Measurements from ENCODE around the gene CNMD. TPM values are rescaled to one million over a fixed set of nuclear protein-coding genes. Genes with fewer than 3 reads are reported as not detected.
"Not testable (repeated sequence)": the region's sequence is repeated elsewhere in the genome, so short reads cannot be mapped to it uniquely, and the experiment has no call there.

CNMD gene
- total and polyA plus RNA-seq, 3 experiments from 2014 or later: not detected

GRCh38 chr13:52701728-52702465 lies 37.7 kb downstream of the CNMD start:
- Mint-ChIP-seq H3K36me3 (peaks cover 0 to 11% (median 9%) of the 10 kb centered on the region in 3 donors), H3K27me3 (no peaks in the 10 kb centered on the region), H3K4me1 (no peaks in the 10 kb centered on the region), H3K9me3 (no peaks in the 10 kb centered on the region), H3K4me3 (no peak overlapping the region), H3K27ac (no peak overlapping the region)
- H3K36me3 ChIP-seq (ENCODE audit: insufficient read depth, low read length): no peaks in the 10 kb centered on the region
- DNase-seq: no peak
- CTCF ChIA-PET: no interaction called here
- H3K4me3 ChIP-seq (ENCODE audit: low read length): no peak overlapping the region
- H3K27ac ChIP-seq (ENCODE audit: low read depth, low read length): no peak overlapping the region
- POLR2A ChIA-PET: no interaction called here
- H3K9me3 ChIP-seq (ENCODE audit: low read length): no peaks in the 10 kb centered on the region
- H3K27me3 ChIP-seq (ENCODE audit: insufficient read depth, low read length, poor library complexity, severe bottlenecking): no peaks in the 10 kb centered on the region
- H3K4me1 ChIP-seq (ENCODE audit: insufficient read depth, low read length): no peaks in the 10 kb centered on the region

- H3K4me1 ChIP-seq (ENCODE audit: insufficient read depth, low read length): no peaks in the 10 kb centered on the region
- no peak overlapping the region for H3K4me3 ChIP-seq (ENCODE audit: low read length)
- Mint-ChIP-seq H3K27ac (peak overlapping the region in 1 of 8 donors; percentile 59), H3K9me3 (no peaks in the 10 kb centered on the region), H3K4me1 (peaks cover 0 to 3% (median 3%) of the 10 kb centered on the region in 3 donors), H3K4me3 (no peak overlapping the region), H3K27me3 (no peaks in the 10 kb centered on the region), H3K36me3 (peaks cover 0 to 19% (median 9%) of the 10 kb centered on the region in 3 donors)
- CTCF ChIA-PET: no interaction called here
- POLR2A ChIA-PET: no interaction called here
- no peak for DNase-seq
- no peaks in the 10 kb centered on the region for H3K36me3 ChIP-seq (ENCODE audit: insufficient read depth, low read length)
- no peaks in the 10 kb centered on the region for H3K9me3 ChIP-seq (ENCODE audit: low read length)
- H3K27ac ChIP-seq (ENCODE audit: low read depth, low read length): no peak overlapping the region
- no peaks in the 10 kb centered on the region for H3K27me3 ChIP-seq (ENCODE audit: insufficient read depth, low read length, poor library complexity, severe bottlenecking)
Measured at GRCh38 chr13:52696566-52696965, 43.1 kb downstream of the CNMD start.

DNA sequence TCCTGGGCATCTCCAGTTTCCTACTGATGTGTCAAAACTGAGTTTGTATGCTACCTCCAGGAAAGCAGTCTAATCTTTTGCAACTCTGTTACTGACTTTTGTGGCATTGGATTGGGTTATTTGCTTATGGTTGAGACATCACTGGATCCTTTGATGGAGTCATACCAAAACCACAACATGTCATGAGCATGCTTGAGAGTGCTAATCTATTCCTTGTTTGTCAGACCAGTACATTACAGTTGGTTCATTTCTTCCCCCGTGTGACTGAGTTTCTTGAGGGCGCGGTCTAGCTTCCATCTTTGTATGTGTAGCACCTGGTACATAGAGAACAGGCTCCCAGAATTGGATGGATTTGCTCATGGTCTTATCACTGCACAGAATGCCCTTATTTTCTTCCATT lies 43.8 kb downstream of the CNMD start:
- no peaks in the 10 kb centered on the region for H3K9me3 ChIP-seq (ENCODE audit: low read length)
- H3K27me3 ChIP-seq (ENCODE audit: insufficient read depth, low read length, poor library complexity, severe bottlenecking): no peaks in the 10 kb centered on the region
- CTCF ChIA-PET: no interaction called here
- H3K9me3 Mint-ChIP-seq: no peaks in the 10 kb centered on the region
- H3K36me3 ChIP-seq (ENCODE audit: insufficient read depth, low read length): no peaks in the 10 kb centered on the region
- H3K27ac Mint-ChIP-seq: peak overlapping the region in 2 of 8 donors; percentile 51 to 59
- peaks cover 0 to 24% (median 9%) of the 10 kb centered on the region in 3 donors for H3K36me3 Mint-ChIP-seq
- no peak for DNase-seq
- H3K4me1 ChIP-seq (ENCODE audit: insufficient read depth, low read length): no peaks in the 10 kb centered on the region
- H3K4me3 Mint-ChIP-seq: no peak overlapping the region
- H3K4me3 ChIP-seq (ENCODE audit: low read length): no peak overlapping the region
- H3K27me3 Mint-ChIP-seq: no peaks in the 10 kb centered on the region
- POLR2A ChIA-PET: no interaction called here
- H3K27ac ChIP-seq (ENCODE audit: low read depth, low read length): no peak overlapping the region
- peaks cover 0 to 6% (median 3%) of the 10 kb centered on the region in 3 donors for H3K4me1 Mint-ChIP-seq

DNA sequence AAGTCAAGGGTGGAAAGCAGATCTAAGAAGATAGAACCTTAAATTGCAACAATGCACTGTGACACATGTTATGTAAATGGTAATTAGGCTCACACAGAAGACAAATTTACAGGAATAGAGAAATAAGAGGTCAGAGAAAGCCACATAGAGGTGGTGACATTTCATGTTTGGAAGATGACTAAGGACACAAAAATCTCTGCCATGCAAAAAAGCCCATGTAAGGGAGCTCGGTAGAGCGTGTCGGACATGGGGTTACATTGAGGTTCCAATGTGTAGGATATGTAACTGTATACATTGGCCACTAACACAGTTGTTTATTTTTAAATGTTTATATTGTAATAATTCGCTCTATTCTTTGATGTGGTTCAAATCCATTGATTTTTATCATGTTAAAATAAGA lies 53.2 kb downstream of the CNMD start:
- Histone ChIP-seq H3K36me3 (ENCODE audit: insufficient read depth, low read length) (peaks cover 12% of the 10 kb centered on the region), H3K27ac (ENCODE audit: low read depth, low read length) (no peak overlapping the region), H3K4me1 (ENCODE audit: insufficient read depth, low read length) (no peaks in the 10 kb centered on the region), H3K9me3 (ENCODE audit: low read length) (no peaks in the 10 kb centered on the region), H3K27me3 (ENCODE audit: insufficient read depth, low read length, poor library complexity, severe bottlenecking) (no peaks in the 10 kb centered on the region), H3K4me3 (ENCODE audit: low read length) (no peak overlapping the region)
- H3K4me3 Mint-ChIP-seq: no peak overlapping the region
- CTCF ChIA-PET: no interaction called here
- peaks cover 4 to 9% (median 5%) of the 10 kb centered on the region in 3 donors for H3K4me1 Mint-ChIP-seq
- H3K9me3 Mint-ChIP-seq: no peaks in the 10 kb centered on the region
- H3K36me3 Mint-ChIP-seq: peaks cover 15 to 77% (median 22%) of the 10 kb centered on the region in 3 donors
- H3K27me3 Mint-ChIP-seq: no peaks in the 10 kb centered on the region
- H3K27ac Mint-ChIP-seq: peak overlapping the region in 1 of 8 donors; percentile 14
- POLR2A ChIA-PET: no interaction called here
- DNase-seq: no peak

- H3K27me3 Mint-ChIP-seq; H3K4me3 ChIP-seq (ENCODE audit: low read length); POLR2A ChIA-PET; H3K27me3 ChIP-seq (ENCODE audit: insufficient read depth, low read length, poor library complexity, severe bottlenecking); H3K9me3 Mint-ChIP-seq; H3K4me1 Mint-ChIP-seq; CTCF ChIA-PET; H3K27ac ChIP-seq (ENCODE audit: low read depth, low read length); H3K4me3 Mint-ChIP-seq; H3K27ac Mint-ChIP-seq; DNase-seq; H3K4me1 ChIP-seq (ENCODE audit: insufficient read depth, low read length); H3K9me3 ChIP-seq (ENCODE audit: low read length): not testable (repeated sequence)
- H3K36me3 Mint-ChIP-seq: peaks cover 15 to 78% (median 22%) of the 10 kb centered on the region in 3 donors
- H3K36me3 ChIP-seq (ENCODE audit: insufficient read depth, low read length): peaks cover 12% of the 10 kb centered on the region
Measured at GRCh38 chr13:52685806-52686205, 53.8 kb downstream of the CNMD start.

DNA sequence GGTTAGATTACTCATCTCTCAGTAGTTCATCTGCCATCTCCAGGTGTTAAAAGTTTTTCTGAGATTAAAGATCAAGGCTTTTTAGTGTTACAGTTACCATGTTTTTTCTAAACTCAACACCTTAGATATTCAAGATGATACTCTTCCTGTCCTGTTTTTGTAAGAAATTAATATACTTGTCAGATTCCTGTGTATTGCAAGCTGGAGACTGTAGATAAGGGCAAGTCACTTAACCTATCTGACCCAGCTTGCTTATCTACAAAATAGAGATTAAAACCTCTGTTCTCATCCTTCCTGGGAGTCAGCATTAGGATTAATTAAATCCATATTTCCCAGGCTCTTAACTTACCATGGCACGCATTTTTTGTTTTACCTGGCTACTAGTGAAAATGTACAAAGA lies 61.8 kb downstream of the CNMD start:
- Histone ChIP-seq H3K4me1 (ENCODE audit: insufficient read depth, low read length) (no peaks in the 10 kb centered on the region), H3K4me3 (ENCODE audit: low read length) (no peak overlapping the region), H3K36me3 (ENCODE audit: insufficient read depth, low read length) (peaks cover 20% of the 10 kb centered on the region), H3K27ac (ENCODE audit: low read depth, low read length) (no peak overlapping the region), H3K9me3 (ENCODE audit: low read length) (no peaks in the 10 kb centered on the region), H3K27me3 (ENCODE audit: insufficient read depth, low read length, poor library complexity, severe bottlenecking) (no peaks in the 10 kb centered on the region)
- Mint-ChIP-seq H3K4me3 (no peak overlapping the region), H3K9me3 (no peaks in the 10 kb centered on the region), H3K4me1 (peaks cover 7 to 36% (median 32%) of the 10 kb centered on the region in 3 donors), H3K27me3 (no peaks in the 10 kb centered on the region), H3K27ac (peak overlapping the region in 2 of 8 donors; percentile 8 to 64), H3K36me3 (peaks cover 14 to 76% (median 24%) of the 10 kb centered on the region in 3 donors)
- CTCF ChIA-PET: interaction anchor here (1.8 kb wide), 1 partner anchor 14 kb away, joined by 4 read pairs; no protein-coding TSS in a partner anchor
- POLR2A ChIA-PET: no interaction called here
- no peak for DNase-seq

- H3K4me1 ChIP-seq (ENCODE audit: insufficient read depth, low read length): no peaks in the 10 kb centered on the region
- H3K27me3 ChIP-seq (ENCODE audit: insufficient read depth, low read length, poor library complexity, severe bottlenecking): no peaks in the 10 kb centered on the region
- no peaks in the 10 kb centered on the region for H3K9me3 Mint-ChIP-seq
- ChIA-PET CTCF (no interaction called here), POLR2A (no interaction called here)
- no peak overlapping the region for H3K4me3 ChIP-seq (ENCODE audit: low read length)
- peak overlapping the region in 1 of 8 donors; percentile 69 for H3K27ac Mint-ChIP-seq
- peaks cover 21 to 50% (median 37%) of the 10 kb centered on the region in 3 donors for H3K4me1 Mint-ChIP-seq
- no peak overlapping the region for H3K27ac ChIP-seq (ENCODE audit: low read depth, low read length)
- no peak overlapping the region for H3K4me3 Mint-ChIP-seq
- no peak for DNase-seq
- H3K36me3 Mint-ChIP-seq: peaks cover 3 to 79% (median 16%) of the 10 kb centered on the region in 3 donors
- no peaks in the 10 kb centered on the region for H3K9me3 ChIP-seq (ENCODE audit: low read length)
- H3K36me3 ChIP-seq (ENCODE audit: insufficient read depth, low read length): peaks cover 16% of the 10 kb centered on the region
- H3K27me3 Mint-ChIP-seq: no peaks in the 10 kb centered on the region
Measured at GRCh38 chr13:52673465-52673864, 66.2 kb downstream of the CNMD start.

DNA sequence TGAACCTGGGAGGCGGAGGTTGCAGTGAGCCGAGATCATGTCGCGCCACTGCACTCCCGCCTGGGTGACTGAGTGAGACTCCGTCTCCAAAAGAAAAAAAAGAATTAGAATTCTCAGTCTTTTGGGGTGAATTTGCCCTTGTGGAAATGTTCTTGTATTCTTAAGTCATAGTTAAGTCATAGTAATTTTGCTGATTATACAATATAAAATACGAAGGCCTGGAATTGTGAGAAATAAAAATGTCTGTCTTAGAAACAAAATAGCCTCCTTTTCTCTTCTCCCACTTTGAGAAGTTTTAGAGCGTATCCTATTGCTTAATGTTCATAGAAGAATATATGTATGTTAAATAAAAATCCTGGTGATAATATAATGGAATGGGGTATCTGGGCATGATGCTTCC lies 68.9 kb downstream of the CNMD start:
- ChIA-PET CTCF (no interaction called here), POLR2A (no interaction called here)
- Mint-ChIP-seq H3K4me1 (peaks cover 14 to 36% (median 21%) of the 10 kb centered on the region in 3 donors), H3K27me3 (no peaks in the 10 kb centered on the region), H3K4me3 (no peak overlapping the region), H3K27ac (peak overlapping the region in 1 of 8 donors; percentile 54), H3K9me3 (no peaks in the 10 kb centered on the region), H3K36me3 (peaks cover 3 to 78% (median 10%) of the 10 kb centered on the region in 3 donors)
- Histone ChIP-seq H3K4me3 (ENCODE audit: low read length) (no peak overlapping the region), H3K27me3 (ENCODE audit: insufficient read depth, low read length, poor library complexity, severe bottlenecking) (no peaks in the 10 kb centered on the region), H3K36me3 (ENCODE audit: insufficient read depth, low read length) (peaks cover 8% of the 10 kb centered on the region), H3K9me3 (ENCODE audit: low read length) (no peaks in the 10 kb centered on the region), H3K4me1 (ENCODE audit: insufficient read depth, low read length) (no peaks in the 10 kb centered on the region), H3K27ac (ENCODE audit: low read depth, low read length) (no peak overlapping the region)
- no peak for DNase-seq
